ENCODE data around the gene CCDC148. TPM values are rescaled to one million over a fixed set of nuclear protein-coding genes. Genes with fewer than 3 reads are reported as not detected.
"Not testable (repeated sequence)": the region's sequence is repeated elsewhere in the genome, so short reads cannot be mapped to it uniquely, and the experiment has no call there.

The CCDC148 gene
- total and polyA plus RNA-seq, 2 experiments from 2014 or later = 0.64 to 0.86 TPM

DNA sequence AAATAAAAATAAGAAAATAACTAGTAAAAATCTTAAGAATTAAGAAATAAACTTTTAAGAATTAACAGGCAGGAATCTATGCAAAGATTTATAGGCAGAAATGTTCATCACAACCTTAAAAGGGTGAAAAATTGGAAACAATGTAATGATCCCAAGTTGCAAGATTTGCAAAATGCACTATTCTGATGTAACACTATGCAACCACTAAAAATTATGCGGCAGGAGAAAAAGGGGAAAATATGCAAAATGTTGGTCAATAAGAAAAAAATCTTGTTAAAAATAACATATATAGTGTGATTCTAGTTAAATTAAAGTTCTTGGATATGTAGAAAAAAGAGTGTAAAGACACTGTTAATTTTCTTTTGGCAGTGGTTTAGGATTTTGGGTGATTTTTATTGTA lies 222.1 kb downstream of the CCDC148 start:
- in situ Hi-C loops (cut with MboI) = no loop called here
- Histone ChIP-seq H3K4me2 (ENCODE audit: unreplicated experiment) (no peak overlapping the region), H4K20me1 (ENCODE audit: insufficient read depth) (no peaks in the 10 kb centered on the region), H3K4me1 (ENCODE audit: insufficient read depth) (no peaks in the 10 kb centered on the region), H3K9ac (no peak overlapping the region), H2AFZ (no peak overlapping the region), H3K9me2 (ENCODE audit: insufficient read depth) (no peaks in the 10 kb centered on the region), H3K27me3 (replicated peaks; ENCODE audit: insufficient read depth) (no peaks in the 10 kb centered on the region), H3K9me3 (ENCODE audit: low read depth) (no peaks in the 10 kb centered on the region), H3K27ac (no peak overlapping the region), H3K36me3 (ENCODE audit: low read depth) (no peaks in the 10 kb centered on the region), H3K79me2 (ENCODE audit: insufficient read depth) (no peaks in the 10 kb centered on the region), H3K4me3 (no peak overlapping the region), H3F3A (ENCODE audit: insufficient read depth) (no peaks in the 10 kb centered on the region)
- WGBS, 2 experiments (ENCODE audit: low coverage in 1 of 2, low lambda C conversion rate in 2 of 2, missing lambda C conversion rate in 2 of 2) = 85 to 94% methylated on average over 1 of the region's 1 CpG
- TF ChIP-seq EZH2 (IDR thresholded peaks at IDR 0.05; ENCODE audit: insufficient read depth, poor library complexity, severe bottlenecking) (no peak), EZH2phosphoT487 (IDR thresholded peaks at IDR 0.05; ENCODE audit: insufficient read depth, low read depth) (no peak)
- no peak for DNase-seq

- Histone ChIP-seq H3K79me2 (ENCODE audit: insufficient read depth) (no peaks in the 10 kb centered on the region), H3K9me3 (ENCODE audit: low read depth) (no peaks in the 10 kb centered on the region), H2AFZ (no peak overlapping the region), H3K9ac (no peak overlapping the region), H3K36me3 (ENCODE audit: low read depth) (no peaks in the 10 kb centered on the region), H4K20me1 (ENCODE audit: insufficient read depth) (no peaks in the 10 kb centered on the region), H3F3A (ENCODE audit: insufficient read depth) (no peaks in the 10 kb centered on the region), H3K27ac (no peak overlapping the region), H3K9me2 (ENCODE audit: insufficient read depth) (no peaks in the 10 kb centered on the region), H3K4me2 (ENCODE audit: unreplicated experiment) (no peak overlapping the region), H3K4me3 (no peak overlapping the region), H3K4me1 (ENCODE audit: insufficient read depth) (no peaks in the 10 kb centered on the region), H3K27me3 (replicated peaks; ENCODE audit: insufficient read depth) (no peaks in the 10 kb centered on the region)
- TF ChIP-seq EZH2phosphoT487 (IDR thresholded peaks at IDR 0.05; ENCODE audit: insufficient read depth, low read depth) (no peak), EZH2 (IDR thresholded peaks at IDR 0.05; ENCODE audit: insufficient read depth, poor library complexity, severe bottlenecking) (no peak)
- 71 to 76% methylated on average over 1 of the region's 1 CpG for WGBS, 2 experiments (ENCODE audit: low coverage in 1 of 2, low lambda C conversion rate in 2 of 2, missing lambda C conversion rate in 2 of 2)
- in situ Hi-C loops (cut with MboI) = no loop called here
- no peak for DNase-seq
Measured at GRCh38 chr2:158232476-158232875, 224.1 kb downstream of the CCDC148 start.

GRCh38 chr2:158228943-158229508 lies 227.5 kb downstream of the CCDC148 start:
- no peaks in the 10 kb centered on the region for H3K79me2 ChIP-seq (ENCODE audit: insufficient read depth)
- H4K20me1 ChIP-seq (ENCODE audit: insufficient read depth) = no peaks in the 10 kb centered on the region
- H3K27ac ChIP-seq = no peak overlapping the region
- no peak overlapping the region for H2AFZ ChIP-seq
- H3K9me3 ChIP-seq (ENCODE audit: low read depth) = no peaks in the 10 kb centered on the region
- no peaks in the 10 kb centered on the region for H3K36me3 ChIP-seq (ENCODE audit: low read depth)
- H3F3A ChIP-seq (ENCODE audit: insufficient read depth) = no peaks in the 10 kb centered on the region
- H3K9ac ChIP-seq = no peak overlapping the region
- no peak for TF ChIP-seq EZH2phosphoT487 (IDR thresholded peaks at IDR 0.05; ENCODE audit: insufficient read depth, low read depth)
- no peak for TF ChIP-seq EZH2 (IDR thresholded peaks at IDR 0.05; ENCODE audit: insufficient read depth, poor library complexity, severe bottlenecking)
- no peaks in the 10 kb centered on the region for H3K9me2 ChIP-seq (ENCODE audit: insufficient read depth)
- no peaks in the 10 kb centered on the region for H3K27me3 ChIP-seq (replicated peaks; ENCODE audit: insufficient read depth)
- DNase-seq = no peak
- no peak overlapping the region for H3K4me2 ChIP-seq (ENCODE audit: unreplicated experiment)
- H3K4me3 ChIP-seq = no peak overlapping the region
- in situ Hi-C loops (cut with MboI) = no loop called here
- H3K4me1 ChIP-seq (ENCODE audit: insufficient read depth) = no peaks in the 10 kb centered on the region

DNA sequence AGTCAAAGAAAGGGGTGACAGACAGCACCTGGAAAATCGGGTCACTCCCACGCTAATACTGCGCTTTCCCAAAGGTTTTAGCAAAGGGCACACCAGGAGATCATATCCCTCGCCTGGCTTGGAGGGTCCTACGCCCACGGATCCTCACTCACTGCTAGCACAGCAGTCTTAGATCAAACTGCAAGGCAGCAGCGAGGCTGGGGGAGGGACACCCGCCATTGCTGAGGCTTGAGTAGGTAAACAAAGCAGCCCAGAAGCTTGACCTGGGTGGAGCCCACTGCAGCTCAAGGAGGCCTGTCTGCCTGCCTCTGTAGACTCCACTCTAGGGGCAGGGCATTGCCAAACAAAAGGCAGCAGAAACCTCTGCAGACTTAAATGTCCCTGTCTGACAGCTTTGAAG lies 233.5 kb downstream of the CCDC148 start:
- H3K4me3 ChIP-seq; H3K9ac ChIP-seq; H3K9me2 ChIP-seq (ENCODE audit: insufficient read depth); H3K36me3 ChIP-seq (ENCODE audit: low read depth); H2AFZ ChIP-seq; DNase-seq; H3K27ac ChIP-seq; H3K4me2 ChIP-seq (ENCODE audit: unreplicated experiment); in situ Hi-C loops (cut with MboI); H3K27me3 ChIP-seq (replicated peaks; ENCODE audit: insufficient read depth); H3K9me3 ChIP-seq (ENCODE audit: low read depth); H3K4me1 ChIP-seq (ENCODE audit: insufficient read depth); H3K79me2 ChIP-seq (ENCODE audit: insufficient read depth); H4K20me1 ChIP-seq (ENCODE audit: insufficient read depth); H3F3A ChIP-seq (ENCODE audit: insufficient read depth): not testable (repeated sequence)
- WGBS, 2 experiments (ENCODE audit: low coverage in 1 of 2, low lambda C conversion rate in 2 of 2, missing lambda C conversion rate in 2 of 2) = 38 to 55% methylated on average over 8 of the region's 8 CpGs

All from GM23248 (cell line).